ENCODE data around the gene DNAH10. TPM values are rescaled to one million over a fixed set of nuclear protein-coding genes. Genes with fewer than 3 reads are reported as not detected.

The DNAH10 gene
- total RNA-seq = 0.58 and 20.0 TPM in 2 replicates

DNA sequence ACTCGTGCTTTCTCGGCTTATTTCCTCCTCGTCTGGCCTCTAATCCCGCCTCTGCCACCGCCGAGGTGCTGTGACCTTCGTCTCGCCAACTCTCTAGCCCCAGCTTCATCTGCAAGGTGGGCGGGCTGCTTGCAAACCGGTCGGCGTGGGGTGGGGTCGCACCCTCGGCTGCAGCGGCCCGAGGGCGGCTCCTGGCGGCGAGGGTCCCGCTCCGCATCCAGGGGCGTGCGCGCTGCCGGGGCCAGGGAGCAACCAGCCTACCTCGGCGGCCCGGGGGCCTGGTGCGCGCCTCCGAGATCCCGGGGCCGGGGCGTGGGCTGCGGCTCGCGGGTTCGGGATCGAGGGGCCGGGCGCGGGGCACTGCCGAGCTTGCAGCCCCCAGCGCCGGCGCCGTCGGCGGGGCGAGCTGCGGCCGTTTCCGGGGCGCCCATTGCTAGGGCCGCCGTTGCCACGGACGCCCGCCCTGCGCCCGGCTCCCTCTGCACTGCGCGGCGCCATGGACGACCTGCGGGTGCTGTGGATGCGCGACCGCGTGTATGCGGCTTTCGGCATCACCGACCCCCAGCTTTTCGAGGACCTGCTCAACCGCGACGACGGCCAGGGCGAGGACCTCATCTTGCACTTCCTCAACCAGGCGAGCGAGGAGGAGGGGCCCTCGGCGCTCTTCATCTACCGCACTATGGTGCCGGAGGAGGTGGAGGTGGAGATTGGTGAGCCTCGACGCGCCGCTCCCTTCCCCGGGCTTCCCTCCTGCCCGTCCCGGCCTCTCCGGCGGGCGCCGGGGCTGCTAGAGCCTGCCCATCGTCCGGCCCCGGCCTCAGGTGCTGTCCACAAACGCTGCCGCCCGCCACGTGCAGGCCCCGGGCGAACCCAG lies at the start of gene DNAH10:
Gene DNAH10 (plus strand): TSS at position 461 of the 874 bp plus-strand sequence. CDS start 36 bp downstream, at position 497.

DNA sequence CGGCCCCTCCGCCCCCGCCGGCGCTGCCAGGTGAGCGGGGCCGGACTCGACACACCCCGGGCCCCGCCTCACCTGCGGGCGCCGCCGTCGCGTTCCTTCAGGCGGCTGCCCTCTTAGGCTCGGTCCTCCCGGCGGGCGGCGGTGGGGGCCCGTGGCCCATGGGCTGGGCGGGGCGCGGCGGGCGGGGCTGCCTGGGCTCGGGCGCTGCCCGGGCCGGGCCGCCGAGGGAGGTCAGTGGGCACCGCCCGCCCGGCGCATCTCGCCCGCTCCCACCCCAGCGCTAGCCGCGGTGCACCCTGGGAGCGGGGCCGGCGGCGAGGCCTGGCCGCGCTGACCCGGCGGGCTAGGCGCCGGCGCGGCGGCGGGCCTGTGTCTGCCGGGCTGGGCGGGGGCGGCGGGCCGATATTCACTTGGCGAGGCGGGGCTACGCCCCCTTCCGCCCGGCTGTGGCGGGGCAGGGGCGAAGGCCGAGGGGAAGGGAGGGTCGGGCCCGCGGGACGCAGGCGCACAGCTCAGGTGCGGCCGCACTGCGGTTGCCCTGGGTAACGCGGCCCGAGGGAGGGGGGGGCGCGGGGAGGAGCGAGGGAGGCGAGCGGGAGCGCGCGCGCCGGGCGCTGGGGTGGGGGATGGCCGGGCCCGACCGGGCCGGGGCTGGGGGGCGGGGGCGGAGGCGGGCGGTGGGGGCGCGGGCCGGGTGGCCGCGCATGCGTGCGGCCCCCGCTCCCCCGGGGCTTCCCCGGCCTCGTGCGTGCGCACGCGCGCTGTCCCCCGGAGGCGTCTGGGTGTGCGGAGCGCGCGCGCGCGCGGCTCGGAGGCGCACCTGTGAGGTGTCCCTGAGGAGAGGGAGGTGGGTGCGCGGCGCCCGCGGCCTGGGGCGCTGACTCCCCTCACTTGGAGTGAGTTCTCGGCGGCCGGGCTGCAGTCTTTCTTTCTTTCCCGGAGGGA lies 210.6 kb downstream of the DNAH10 start, which contains the start of the genes CCDC92 and ZNF664:
Gene CCDC92 (minus strand): TSS at position 375 of the 945 bp plus-strand sequence. CDS start 28,526 bp downstream, outside the sequence.
Gene ZNF664 (plus strand): TSS at position 759 of the 945 bp plus-strand sequence. CDS start 38,930 bp downstream, outside the sequence.

Other genes with a start within 250 kb of the DNAH10 start
- 7.9 and 10.2 TPM in 2 replicates for gene RILPL1, start 228.6 kb upstream of the DNAH10 start, total RNA-seq
- 603 and 694 TPM in 2 replicates for gene TMED2, start 177.7 kb upstream of the DNAH10 start, total RNA-seq
- 14.9 and 20.5 TPM in 2 replicates for gene DDX55, start 160.2 kb upstream of the DNAH10 start, total RNA-seq
- 74.4 and 84.7 TPM in 2 replicates for gene EIF2B1, start 128.6 kb upstream of the DNAH10 start, total RNA-seq
- gene GTF2H3, start 128.5 kb upstream of the DNAH10 start, total RNA-seq = 60.0 and 60.9 TPM in 2 replicates
- gene TCTN2, start 91.2 kb upstream of the DNAH10 start, total RNA-seq = 7.5 and 9.0 TPM in 2 replicates
- 18.8 and 23.1 TPM in 2 replicates for gene ATP6V0A2, start 49.9 kb upstream of the DNAH10 start, total RNA-seq
- gene CCDC92, start 210.5 kb downstream of the DNAH10 start, total RNA-seq = 6.9 and 9.3 TPM in 2 replicates
- gene ZNF664, start 210.9 kb downstream of the DNAH10 start, total RNA-seq = 28.6 and 36.4 TPM in 2 replicates

All from regular cardiac myocyte (primary cell).